Endothelial cell of umbilical vein (primary cell): ENCODE data around the gene OPRL1. TPM values are rescaled to one million over a fixed set of nuclear protein-coding genes. Genes with fewer than 3 reads are reported as not detected.

ENCODE experiments used
- BruUV-seq: library from RNA; stranded (reverse); fragments of 400-500 nt; replicated peaks from 2 replicates; lab custom pipeline; 2021; lab: Mats Ljungman, UMichigan
- CTCF ChIA-PET: fragments of 300-600, 350-600 bp; sonication (Branson Sonifier 250); formaldehyde crosslinking; loops from one replicate; lab custom pipeline; 2021; ENCODE audit warnings: antibody characterized with exemption, inconsistent platforms; lab: Charles Lee
- POLR2A ChIA-PET: fragments of 300-600, 350-600 bp; sonication (Branson Sonifier 250); formaldehyde crosslinking; loops from one replicate; lab custom pipeline; 2021; ENCODE audit warnings: antibody characterized with exemption, inconsistent platforms; lab: Charles Lee
- DNase-seq: peaks from one replicate; pipeline ENCODE4 v3.0.0-alpha.2; 2011; ENCODE audit warnings: low read depth, low spot score
- FAIRE-seq: peaks from 2 replicates; lab custom pipeline; 2011; peaks lifted over from hg19 to GRCh38; lab: Jason Lieb, UNC
- H2AFZ ChIP-seq: 2 replicates; pipeline ENCODE4 v1.6.0; 2012; ENCODE audit warnings: low read depth, low read length, control low read depth, inconsistent platforms
- H3K27ac ChIP-seq: 2 replicates; pipeline ENCODE4 v1.5.1; 2011; ENCODE audit warnings: low read depth, mild to moderate bottlenecking, control low read depth, low read length, moderate library complexity; ENCODE audit not compliant: insufficient read depth
- H3K27me3 ChIP-seq, 2 experiments: 2 replicates each; pipeline versions ENCODE4 v1.6.0 to v1.6.1; 2011; ENCODE audit warnings: low read length in 2 of 2, mixed read lengths in 1 of 2; ENCODE audit not compliant: control insufficient read depth in 2 of 2, insufficient read depth in 2 of 2
- H3K36me3 ChIP-seq, 2 experiments: 2 replicates in 1 of 2; 3 replicates in 1 of 2; pipeline ENCODE4 v1.5.1; 2011; ENCODE audit warnings: low read length in 2 of 2, mild to moderate bottlenecking in 1 of 2, moderate library complexity in 1 of 2; ENCODE audit not compliant: control insufficient read depth in 2 of 2, insufficient read depth in 2 of 2; ENCODE audit errors: extremely low read depth in 1 of 2
- H3K4me1 ChIP-seq: 3 replicates; pipeline ENCODE4 v1.5.1; 2011; ENCODE audit warnings: mild to moderate bottlenecking, low read length; ENCODE audit not compliant: control insufficient read depth, insufficient read depth; ENCODE audit errors: extremely low read depth
- H3K4me2 ChIP-seq: 2 replicates; pipeline ENCODE4 v1.6.1; 2011; ENCODE audit warnings: low read length, control low read depth, mixed read lengths; ENCODE audit not compliant: insufficient read depth
- H3K4me3 ChIP-seq, 3 experiments: fragments of 200-600 bp in 1 of 3; sonication (generic), shearing (Covaris generic) in 1 of 3; replicated peaks in 1 of 3; 2 replicates each; pipeline ENCODE4 v1.5.1; 2011 to 2016; ENCODE audit warnings: control low read depth in 3 of 3, low read length in 3 of 3, mild to moderate bottlenecking in 2 of 3, inconsistent platforms in 1 of 3, low read depth in 1 of 3, moderate library complexity in 1 of 3; ENCODE audit not compliant: insufficient read depth in 1 of 3
- H3K79me2 ChIP-seq: 2 replicates; pipeline ENCODE4 v1.6.0; 2012; ENCODE audit warnings: low read length, inconsistent platforms; ENCODE audit not compliant: control insufficient read depth, insufficient read depth
- H3K9ac ChIP-seq: replicated peaks from 2 replicates; pipeline ENCODE3; 2011; ENCODE audit warnings: low read length, control low read depth; ENCODE audit not compliant: insufficient read depth; ENCODE audit errors: extremely low read depth
- H3K9me1 ChIP-seq: replicated peaks from 3 replicates; pipeline ENCODE4 v1.6.0; 2011; ENCODE audit warnings: mild to moderate bottlenecking, low read length; ENCODE audit not compliant: control insufficient read depth, insufficient read depth; ENCODE audit errors: extremely low read depth
- H3K9me3 ChIP-seq: replicated peaks from 2 replicates; pipeline ENCODE4 v1.5.1; 2012; ENCODE audit warnings: low read length, inconsistent platforms; ENCODE audit not compliant: control insufficient read depth, insufficient read depth
- H4K20me1 ChIP-seq: replicated peaks from 2 replicates; pipeline ENCODE3; 2011; ENCODE audit warnings: mild to moderate bottlenecking, low read length; ENCODE audit not compliant: control insufficient read depth, insufficient read depth; ENCODE audit errors: extremely low read depth
- EZH2 ChIP-seq: IDR thresholded peaks from 2 replicates; pipeline ENCODE4 v1.6.1; 2012; ENCODE audit warnings: borderline replicate concordance, low read depth, mild to moderate bottlenecking, moderate library complexity, low read length, inconsistent platforms; ENCODE audit not compliant: severe bottlenecking
- FOS ChIP-seq: IDR thresholded peaks from 2 replicates; pipeline ENCODE4 v1.6.1; 2011; ENCODE audit warnings: mild to moderate bottlenecking, low read length, moderate library complexity, borderline replicate concordance; ENCODE audit not compliant: insufficient read depth
- GATA2 ChIP-seq: IDR thresholded peaks from 2 replicates; pipeline ENCODE4 v1.7.0; 2011; ENCODE audit warnings: low read depth, mild to moderate bottlenecking, moderate library complexity, mixed read lengths, low read length; ENCODE audit not compliant: insufficient read length, insufficient read depth
- JUN ChIP-seq: IDR thresholded peaks from 2 replicates; pipeline ENCODE4 v1.6.1; 2011; ENCODE audit warnings: borderline replicate concordance, low read depth; ENCODE audit not compliant: insufficient read length, insufficient read depth
- MYC ChIP-seq: IDR thresholded peaks from one replicate; pipeline ENCODE4 v1.6.1; 2011; ENCODE audit warnings: mild to moderate bottlenecking, low read depth, low read length
- POLR2A ChIP-seq: IDR thresholded peaks from 2 replicates; pipeline ENCODE4 v1.6.1; 2012; ENCODE audit warnings: low read depth, mild to moderate bottlenecking, control low read depth, low read length
- POLR2AphosphoS5 ChIP-seq: IDR thresholded peaks from 2 replicates; pipeline ENCODE4 v1.6.1; 2012; ENCODE audit warnings: low read depth, mild to moderate bottlenecking, control low read depth, low read length, moderate library complexity; ENCODE audit not compliant: insufficient read depth
- dilution Hi-C: fragments of 300-500 bp; cut with MboI; formaldehyde crosslinking; loops from one replicate; pipeline ENCODE4 v1.15.0; 2019; ENCODE audit warnings: low sequenced_read_pairs; ENCODE audit not compliant: extremely low pct_ligation_motif_present
- intact Hi-C: fragments of 100-400 bp; cut with micrococcal nuclease; formaldehyde crosslinking; loops from one replicate; pipeline ENCODE4 v1.10.0; 2022
- polyA plus RNA-seq, 4 experiments: library from polyadenylated mRNA; depleted of rRNA in 3 of 4; stranded (reverse) in 3 of 4; unstranded in 1 of 4; fragments of >200 nt; gene quantifications; 2 replicates each; pipeline versions ENCODE4 v1.2.1 to v1.2.3, GENCODE V29; 2011 to 2012; ENCODE audit warnings: missing spikeins in 1 of 4
- total RNA-seq: library from RNA; stranded (reverse); gene quantifications from 2 replicates; pipeline ENCODE4 v1.2.3, GENCODE V29; 2021
- TF ChIP-seq, protein P1 (sequence below): IDR thresholded peaks from 2 replicates; pipeline ENCODE4 v1.6.1; 2011; ENCODE audit not compliant: insufficient read depth, insufficient read length
- TF ChIP-seq, protein P2 (sequence below), 2 donors: IDR thresholded peaks; 1 replicate in 1 of 2; 2 replicates in 1 of 2; pipeline ENCODE4 v1.5.1; 2011; ENCODE audit warnings: low read length in 2 of 2, mild to moderate bottlenecking in 2 of 2, moderate library complexity in 2 of 2, control low read depth in 1 of 2, inconsistent platforms in 1 of 2, low read depth in 1 of 2; ENCODE audit not compliant: insufficient read depth in 1 of 2; ENCODE audit errors: extremely low read depth in 1 of 2

OPRL1 gene
- total and polyA plus RNA-seq, 2 donors (not counting 3 experiments of a cell fraction or from before 2014, with no cell fraction given), result 1.9 to 2.0 TPM

DNA sequence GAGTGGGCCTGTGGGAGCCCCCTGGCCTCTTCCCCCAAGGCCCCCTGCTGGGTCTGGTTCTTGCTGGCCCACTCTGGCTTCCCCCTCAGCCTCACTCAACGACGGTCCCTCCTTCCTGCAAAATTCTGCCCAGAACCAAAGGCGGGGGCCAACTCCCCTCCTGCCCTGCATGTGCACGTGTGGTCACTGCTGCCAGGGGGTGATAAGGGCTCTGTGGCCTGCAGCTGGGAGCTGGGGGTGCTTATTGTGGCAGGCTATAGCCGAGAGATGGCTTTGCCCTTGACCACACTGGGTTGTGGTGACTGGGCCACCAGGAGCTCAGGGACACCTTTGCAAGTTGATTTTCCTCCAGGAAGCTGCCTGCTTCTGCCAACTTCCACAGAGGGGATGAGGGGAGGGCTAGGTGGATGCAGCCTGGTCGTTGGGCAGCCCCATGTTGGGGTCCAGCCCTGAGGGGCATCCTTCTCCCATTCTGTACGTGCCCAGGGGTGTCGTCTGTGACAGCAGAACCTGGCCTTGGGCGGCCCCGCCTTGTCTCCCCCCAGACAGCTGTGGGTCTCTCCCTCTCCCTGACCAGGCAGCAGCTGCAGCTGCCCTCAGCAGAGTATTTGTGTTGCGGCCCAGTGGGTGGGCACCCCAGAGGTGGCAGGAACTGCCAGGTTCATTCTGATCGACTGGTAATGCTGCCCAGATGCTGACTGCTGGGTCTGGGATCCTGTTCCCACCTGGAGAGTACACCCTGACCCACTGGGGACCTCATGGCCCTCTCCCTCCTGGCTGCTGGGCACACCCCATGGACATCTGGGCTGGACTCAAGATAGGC lies 11.3 kb upstream of the OPRL1 start:
- no peak for FAIRE-seq
- Histone ChIP-seq H3K9me1 (no peaks in the 10 kb centered on the region), H3K9ac (no peak overlapping the region), H3K79me2 (peaks cover 2% of the 10 kb centered on the region), H3K4me3 (no peak overlapping the region), H3K9me3 (no peaks in the 10 kb centered on the region), H3K27me3 (no peaks in the 10 kb centered on the region), H3K27ac (no peak overlapping the region), H3K4me2 (no peak overlapping the region), H3K4me1 (peaks cover 10% of the 10 kb centered on the region), H3K36me3 (peaks cover 0 to 8% of the 10 kb centered on the region in 2 experiments), H2AFZ (no peak overlapping the region), H4K20me1 (no peaks in the 10 kb centered on the region)
- dilution Hi-C loops, result no loop called here
- intact Hi-C loops, result loop anchor here (1.0 to 10.0 kb wide), 2 partner anchors 29 to 56 kb away; no protein-coding TSS in a partner anchor
- TF ChIP-seq POLR2A (no peak), EZH2 (no peak)
- CTCF ChIA-PET, result interaction anchor here (0.9 to 2.3 kb wide), 4 partner anchors 11 to 530 kb away, joined by 3 to 21 read pairs (median 4); no protein-coding TSS in a partner anchor
- no peak for DNase-seq
- BruUV-seq, result no TSS peak
- POLR2A ChIA-PET, result no interaction called here

DNA sequence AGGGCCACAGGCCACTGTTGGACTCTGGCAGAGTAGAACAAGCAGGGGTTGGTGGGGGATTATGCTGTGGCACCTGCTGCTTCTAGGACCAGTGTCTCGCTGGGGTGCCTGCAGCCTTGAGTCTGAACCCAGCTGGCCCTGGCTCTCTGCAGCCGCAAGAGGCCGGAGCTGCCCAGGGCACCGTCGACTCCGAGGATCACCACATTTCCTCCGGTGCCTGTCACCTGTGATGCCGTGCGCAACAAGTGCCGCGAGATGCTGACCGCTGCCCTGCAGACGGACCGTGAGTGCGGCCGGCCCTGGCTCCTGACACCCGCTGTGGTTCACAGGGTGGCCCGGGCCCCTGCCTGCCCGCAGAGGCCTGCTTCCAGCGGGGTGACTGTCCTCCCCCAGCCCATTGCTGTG lies 10.7 kb upstream of the OPRL1 start:
- no peak overlapping the region for H3K4me3 ChIP-seq
- no peaks in the 10 kb centered on the region for H3K9me1 ChIP-seq
- no peak overlapping the region for H3K4me2 ChIP-seq
- H3K9ac ChIP-seq, result no peak overlapping the region
- TF ChIP-seq, protein P1, sequence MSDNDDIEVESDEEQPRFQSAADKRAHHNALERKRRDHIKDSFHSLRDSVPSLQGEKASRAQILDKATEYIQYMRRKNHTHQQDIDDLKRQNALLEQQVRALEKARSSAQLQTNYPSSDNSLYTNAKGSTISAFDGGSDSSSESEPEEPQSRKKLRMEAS, result no peak
- TF ChIP-seq FOS (no peak), JUN (no peak), GATA2 (no peak), MYC (no peak), POLR2AphosphoS5 (no peak), EZH2 (no peak), POLR2A (no peak)
- TF ChIP-seq, protein P2, sequence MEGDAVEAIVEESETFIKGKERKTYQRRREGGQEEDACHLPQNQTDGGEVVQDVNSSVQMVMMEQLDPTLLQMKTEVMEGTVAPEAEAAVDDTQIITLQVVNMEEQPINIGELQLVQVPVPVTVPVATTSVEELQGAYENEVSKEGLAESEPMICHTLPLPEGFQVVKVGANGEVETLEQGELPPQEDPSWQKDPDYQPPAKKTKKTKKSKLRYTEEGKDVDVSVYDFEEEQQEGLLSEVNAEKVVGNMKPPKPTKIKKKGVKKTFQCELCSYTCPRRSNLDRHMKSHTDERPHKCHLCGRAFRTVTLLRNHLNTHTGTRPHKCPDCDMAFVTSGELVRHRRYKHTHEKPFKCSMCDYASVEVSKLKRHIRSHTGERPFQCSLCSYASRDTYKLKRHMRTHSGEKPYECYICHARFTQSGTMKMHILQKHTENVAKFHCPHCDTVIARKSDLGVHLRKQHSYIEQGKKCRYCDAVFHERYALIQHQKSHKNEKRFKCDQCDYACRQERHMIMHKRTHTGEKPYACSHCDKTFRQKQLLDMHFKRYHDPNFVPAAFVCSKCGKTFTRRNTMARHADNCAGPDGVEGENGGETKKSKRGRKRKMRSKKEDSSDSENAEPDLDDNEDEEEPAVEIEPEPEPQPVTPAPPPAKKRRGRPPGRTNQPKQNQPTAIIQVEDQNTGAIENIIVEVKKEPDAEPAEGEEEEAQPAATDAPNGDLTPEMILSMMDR (IDR thresholded peaks at IDR 0.05; ENCODE audit: extremely low read depth in 1 of 2, insufficient read depth in 1 of 2, low read depth in 1 of 2, low read length in 2 of 2), result no peak
- ChIA-PET CTCF (interaction anchor here (0.9 to 2.3 kb wide), 5 partner anchors 9 to 531 kb away, joined by 3 to 21 read pairs (median 4); no protein-coding TSS in a partner anchor), POLR2A (no interaction called here)
- intact Hi-C loops (loop anchor here (1.0 to 10.0 kb wide), 2 partner anchors 30 to 56 kb away; no protein-coding TSS in a partner anchor), dilution Hi-C loops (no loop called here)
- H4K20me1 ChIP-seq, result no peaks in the 10 kb centered on the region
- H3K79me2 ChIP-seq, result no peaks in the 10 kb centered on the region
- BruUV-seq, result no TSS peak
- no peak overlapping the region for H2AFZ ChIP-seq
- DNase-seq (no peak), FAIRE-seq (no peak)
- no peaks in the 10 kb centered on the region for H3K9me3 ChIP-seq
- no peaks in the 10 kb centered on the region for H3K27me3 ChIP-seq
- H3K36me3 ChIP-seq, result peaks cover 0 to 13% of the 10 kb centered on the region in 2 experiments
- peaks cover 4% of the 10 kb centered on the region for H3K4me1 ChIP-seq
- no peak overlapping the region for H3K27ac ChIP-seq
